Measurements from ENCODE around the gene EML1.

DNA sequence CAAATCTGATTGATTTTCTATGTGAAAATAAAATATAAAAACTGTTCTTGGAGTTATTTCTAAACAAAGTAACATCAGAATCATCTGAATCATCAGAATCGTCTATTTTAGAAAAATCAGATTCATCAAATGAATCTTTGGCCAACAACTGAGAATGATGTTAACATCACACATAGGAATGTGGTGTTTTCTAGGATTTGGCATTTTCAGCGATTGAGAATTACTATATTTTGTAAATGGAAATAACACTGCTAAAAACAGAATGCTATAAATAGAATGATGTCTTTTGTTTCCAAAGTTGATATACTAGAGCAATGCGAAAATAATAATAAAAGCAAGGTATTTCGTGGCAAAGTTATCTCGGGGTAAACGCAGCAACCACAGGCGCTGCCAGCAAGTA lies 198.1 kb downstream of the EML1 start:
- TF ChIP-seq, protein P1, sequence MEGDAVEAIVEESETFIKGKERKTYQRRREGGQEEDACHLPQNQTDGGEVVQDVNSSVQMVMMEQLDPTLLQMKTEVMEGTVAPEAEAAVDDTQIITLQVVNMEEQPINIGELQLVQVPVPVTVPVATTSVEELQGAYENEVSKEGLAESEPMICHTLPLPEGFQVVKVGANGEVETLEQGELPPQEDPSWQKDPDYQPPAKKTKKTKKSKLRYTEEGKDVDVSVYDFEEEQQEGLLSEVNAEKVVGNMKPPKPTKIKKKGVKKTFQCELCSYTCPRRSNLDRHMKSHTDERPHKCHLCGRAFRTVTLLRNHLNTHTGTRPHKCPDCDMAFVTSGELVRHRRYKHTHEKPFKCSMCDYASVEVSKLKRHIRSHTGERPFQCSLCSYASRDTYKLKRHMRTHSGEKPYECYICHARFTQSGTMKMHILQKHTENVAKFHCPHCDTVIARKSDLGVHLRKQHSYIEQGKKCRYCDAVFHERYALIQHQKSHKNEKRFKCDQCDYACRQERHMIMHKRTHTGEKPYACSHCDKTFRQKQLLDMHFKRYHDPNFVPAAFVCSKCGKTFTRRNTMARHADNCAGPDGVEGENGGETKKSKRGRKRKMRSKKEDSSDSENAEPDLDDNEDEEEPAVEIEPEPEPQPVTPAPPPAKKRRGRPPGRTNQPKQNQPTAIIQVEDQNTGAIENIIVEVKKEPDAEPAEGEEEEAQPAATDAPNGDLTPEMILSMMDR (conservative IDR thresholded peaks at IDR 0.05 in 1 of 2, IDR thresholded peaks at IDR 0.05 in 1 of 2; ENCODE audit: extremely low read depth in 1 of 2, insufficient read depth in 1 of 2, low read depth in 1 of 2, low read length in 2 of 2), result no peak
- TF ChIP-seq EZH2 (IDR thresholded peaks at IDR 0.05; ENCODE audit: borderline replicate concordance, low read length), result no peak
